ENCODE data around the gene HNRNPH2.

HNRNPH2 gene, protein sequence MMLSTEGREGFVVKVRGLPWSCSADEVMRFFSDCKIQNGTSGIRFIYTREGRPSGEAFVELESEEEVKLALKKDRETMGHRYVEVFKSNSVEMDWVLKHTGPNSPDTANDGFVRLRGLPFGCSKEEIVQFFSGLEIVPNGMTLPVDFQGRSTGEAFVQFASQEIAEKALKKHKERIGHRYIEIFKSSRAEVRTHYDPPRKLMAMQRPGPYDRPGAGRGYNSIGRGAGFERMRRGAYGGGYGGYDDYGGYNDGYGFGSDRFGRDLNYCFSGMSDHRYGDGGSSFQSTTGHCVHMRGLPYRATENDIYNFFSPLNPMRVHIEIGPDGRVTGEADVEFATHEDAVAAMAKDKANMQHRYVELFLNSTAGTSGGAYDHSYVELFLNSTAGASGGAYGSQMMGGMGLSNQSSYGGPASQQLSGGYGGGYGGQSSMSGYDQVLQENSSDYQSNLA

DNA sequence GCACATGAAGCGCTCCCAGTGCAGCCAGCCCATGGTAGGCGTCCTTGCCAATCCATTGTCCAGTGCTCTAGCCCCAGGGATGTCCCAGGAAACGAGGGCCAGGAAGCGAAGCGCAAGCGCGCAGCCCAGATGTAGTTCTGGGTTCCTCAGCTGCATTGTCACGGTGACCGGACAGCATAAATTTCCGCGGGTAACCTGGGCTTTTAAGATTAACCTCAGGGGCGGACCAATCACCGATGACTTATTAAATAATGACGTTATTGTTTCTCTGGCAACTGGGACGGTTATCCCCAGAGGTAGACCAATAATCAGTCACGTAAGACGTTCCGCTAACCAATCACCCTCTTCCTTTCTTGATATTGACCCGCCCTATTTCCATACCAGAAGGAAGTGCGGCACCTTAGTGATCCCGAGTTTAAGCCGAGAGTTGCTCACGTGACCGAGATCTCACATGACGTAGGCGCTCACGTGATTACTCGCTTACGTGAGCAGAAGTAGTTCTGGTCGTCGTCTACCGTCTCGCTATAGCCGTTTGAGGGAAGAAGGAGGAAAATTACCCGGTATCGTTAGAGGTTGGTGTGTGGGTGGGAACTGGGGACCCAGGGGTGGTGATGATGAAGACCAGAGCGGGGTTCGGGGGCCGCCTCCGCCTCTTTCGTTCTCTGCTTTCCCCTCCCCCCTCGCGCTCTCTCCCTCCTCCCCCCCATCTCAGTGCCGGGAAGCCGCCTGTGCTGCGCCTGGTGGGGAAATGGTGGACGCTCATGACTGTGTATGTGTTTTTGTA lies at the start of gene HNRNPH2, which contains the start of gene GLA:
TSS of gene HNRNPH2 (plus strand) at position 475 of the 784 bp plus-strand sequence. CDS start 3,767 bp downstream, outside the sequence.
TSS of gene GLA (minus strand) at position 178 of the 784 bp plus-strand sequence. CDS start at position 156, 22 bp downstream.
- DNase-seq (ENCODE audit: low spot score) = peak; percentile 97

GRCh38 chrX:101359966-101360365 lies 48.1 kb upstream of the HNRNPH2 start:
- DNase-seq (ENCODE audit: low spot score) = no peak

DNA sequence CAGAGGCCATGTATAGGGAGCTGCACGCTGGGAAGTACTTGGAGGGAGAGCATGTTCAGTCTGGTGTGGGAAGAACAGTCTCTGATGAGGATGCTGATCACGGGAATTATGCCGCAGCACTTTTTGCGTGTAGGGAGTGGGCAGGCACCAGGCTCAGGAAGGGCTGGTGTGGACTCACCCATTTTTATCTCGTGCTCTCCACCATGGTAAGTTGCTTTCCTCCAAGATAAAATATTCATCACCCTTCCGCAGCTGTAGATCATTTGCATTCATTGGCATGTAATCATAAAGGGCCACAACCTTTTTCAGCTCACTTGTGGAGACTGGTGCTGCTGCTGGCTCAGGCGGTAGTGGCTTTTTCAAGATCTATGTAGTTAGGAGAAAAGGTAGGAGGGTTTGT lies 47.6 kb upstream of the HNRNPH2 start:
- peak; percentile 81 for DNase-seq (ENCODE audit: low spot score)

DNA sequence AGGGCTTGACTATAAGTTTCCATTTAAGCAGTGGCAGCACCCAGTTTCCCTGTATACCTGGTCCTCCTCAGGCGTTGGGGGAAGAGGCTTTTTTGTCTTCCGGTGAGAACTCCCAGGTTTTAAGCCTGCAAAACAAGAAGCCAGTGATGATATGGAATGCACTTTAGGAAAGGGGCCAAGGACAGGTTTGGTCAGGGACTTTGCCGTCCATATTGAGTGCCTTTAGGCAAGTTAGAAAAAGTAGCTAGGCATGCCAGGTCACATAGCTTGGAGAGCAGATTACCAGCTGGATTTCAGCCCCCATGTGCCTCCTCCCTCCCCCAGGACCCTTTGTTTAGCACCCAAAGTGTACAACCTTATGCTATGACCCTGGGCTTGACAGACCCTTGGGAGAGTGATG lies 45.9 kb upstream of the HNRNPH2 start:
- DNase-seq (ENCODE audit: low spot score) = no peak

DNA sequence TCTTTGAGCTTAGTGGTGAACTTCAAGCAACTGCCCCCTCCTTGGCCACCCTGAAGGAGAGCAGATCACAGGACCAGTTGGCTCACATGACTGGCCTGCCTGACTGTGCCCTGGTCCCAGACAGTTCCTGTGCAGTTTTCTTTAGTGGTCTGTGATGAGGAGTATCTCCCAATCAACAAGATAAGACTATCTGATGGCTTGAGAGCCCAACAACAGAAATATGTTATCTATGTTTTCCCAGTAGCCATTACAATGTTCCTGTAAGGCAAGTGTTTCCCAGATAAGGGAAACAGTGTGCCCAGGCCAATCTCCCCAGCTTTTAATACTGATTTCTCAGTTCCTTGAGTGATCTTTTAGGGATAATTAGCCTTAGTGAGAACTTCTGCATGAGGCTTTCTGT lies 45.3 kb upstream of the HNRNPH2 start:
- no peak for DNase-seq (ENCODE audit: low spot score)

DNA sequence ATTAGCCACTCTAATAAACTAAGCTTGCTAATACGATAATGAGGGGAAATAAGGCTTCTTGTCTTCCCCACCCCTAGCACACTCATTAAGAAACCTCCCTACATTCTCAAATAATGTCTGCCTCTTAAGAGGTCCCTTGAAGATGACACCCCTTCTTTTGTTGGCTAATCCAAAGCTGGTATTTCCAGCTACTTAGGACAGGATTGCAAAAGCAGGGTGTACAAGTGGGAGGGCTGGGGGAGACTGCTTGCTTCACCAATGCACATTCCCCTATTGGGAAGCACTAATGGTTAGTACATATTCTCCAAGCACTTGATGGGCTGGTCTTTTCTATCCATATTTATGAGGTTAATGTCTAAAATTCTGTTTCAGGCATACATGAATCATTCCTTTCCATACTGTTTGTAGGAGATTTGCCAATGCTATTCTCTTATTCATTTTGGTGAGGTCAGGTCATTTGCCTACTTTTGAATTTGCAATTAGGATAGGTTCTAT lies 42.7 kb upstream of the HNRNPH2 start:
- no peak for DNase-seq (ENCODE audit: low spot score)

DNA sequence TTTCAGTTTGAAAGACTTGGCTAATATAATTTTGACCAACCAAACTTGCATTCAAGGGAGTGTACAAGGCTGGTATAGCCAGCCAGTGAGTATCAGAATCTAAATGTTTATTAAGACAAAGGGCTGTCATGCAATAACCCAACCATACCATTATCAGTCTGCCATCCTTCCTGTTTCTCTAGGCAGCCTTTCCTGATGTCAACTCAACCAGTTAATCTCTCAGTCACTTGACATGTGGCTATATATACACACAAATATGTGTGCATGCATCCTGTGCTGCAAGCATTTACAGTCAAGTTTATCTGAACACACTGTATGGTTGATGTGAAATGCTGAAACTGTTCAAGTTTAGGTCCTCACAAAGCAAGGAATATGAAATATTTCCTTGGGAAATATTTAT lies 39.2 kb upstream of the HNRNPH2 start:
- no peak for DNase-seq (ENCODE audit: low spot score)

DNA sequence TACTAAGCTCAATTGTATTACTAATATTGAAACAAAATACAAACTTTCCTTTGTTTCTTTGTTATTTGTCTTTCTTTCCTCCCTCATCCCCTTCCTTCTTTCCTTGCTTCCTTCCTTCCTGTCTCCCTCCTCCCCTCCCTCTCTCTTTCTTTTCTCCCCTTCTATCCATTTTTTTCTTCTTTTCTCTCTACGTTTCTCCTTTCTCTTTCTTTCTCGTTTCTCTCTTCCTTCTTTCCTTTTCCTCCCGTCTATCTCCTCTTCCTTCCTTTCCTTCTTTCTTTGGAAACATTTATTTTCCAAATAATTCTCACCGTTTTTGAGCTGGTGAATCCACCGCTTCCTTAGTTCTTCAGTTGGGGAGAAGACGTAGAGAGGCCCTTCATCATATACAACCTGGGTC lies 38.3 kb upstream of the HNRNPH2 start:
- no peak for DNase-seq (ENCODE audit: low spot score)

GRCh38 chrX:101370888-101371504 lies 37.0 kb upstream of the HNRNPH2 start:
- DNase-seq (ENCODE audit: low spot score) = no peak

DNA sequence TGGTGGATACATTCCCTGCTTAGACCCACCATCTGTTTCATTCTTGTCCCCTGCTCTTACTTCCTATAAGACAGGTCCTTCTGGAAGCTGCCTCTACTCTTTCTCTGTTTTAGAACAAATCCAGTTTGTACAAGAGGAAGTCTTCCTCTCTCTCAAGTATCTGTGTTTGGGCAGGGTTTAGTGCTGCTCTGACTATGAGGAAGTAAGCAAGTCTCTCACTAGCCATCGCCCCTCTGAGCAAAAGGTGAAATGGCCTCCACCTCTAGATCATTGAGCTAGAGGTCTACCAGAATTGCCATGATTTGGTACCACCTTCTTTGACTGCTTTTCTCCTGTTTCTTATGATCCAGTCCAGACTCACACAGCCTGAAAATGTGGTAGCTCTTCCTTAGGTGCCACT lies 30.5 kb upstream of the HNRNPH2 start:
- DNase-seq (ENCODE audit: low spot score) = no peak

- DNase-seq (ENCODE audit: low spot score) = no peak
These were observed 24.3 kb upstream of the HNRNPH2 start for GRCh38 chrX:101383679-101384205.

DNA sequence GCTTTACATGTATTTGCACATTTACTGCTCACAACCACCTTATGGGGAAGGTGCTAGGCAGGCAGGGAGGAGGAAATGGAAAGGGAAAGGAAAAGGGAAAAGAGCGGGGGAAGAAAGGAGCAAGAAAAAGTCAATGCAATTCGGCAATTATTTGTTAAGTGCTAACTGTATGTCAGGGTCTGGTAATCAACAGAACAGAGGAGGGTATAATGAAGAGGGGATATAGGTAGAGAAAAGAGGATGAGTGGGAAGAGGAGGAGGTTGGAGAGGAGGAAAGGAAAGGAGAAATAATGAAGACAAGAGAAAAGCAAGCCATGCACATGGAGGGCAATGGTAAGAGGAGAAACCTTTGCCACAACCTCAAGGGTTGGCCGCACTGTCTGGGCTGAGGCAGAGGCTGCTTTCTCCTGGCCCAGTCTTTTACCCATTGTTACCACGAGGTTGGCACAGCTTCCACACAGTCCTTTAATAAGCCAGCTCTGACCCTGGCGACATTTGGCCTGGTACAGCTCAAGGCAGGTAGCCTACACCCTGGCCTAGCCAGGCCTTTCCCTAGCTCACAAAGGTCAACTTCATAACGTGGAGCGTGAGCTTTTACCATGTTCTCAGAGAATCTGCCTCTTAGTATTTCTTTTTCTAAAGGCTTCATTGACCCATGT lies 22.9 kb upstream of the HNRNPH2 start:
- no peak for DNase-seq (ENCODE audit: low spot score)

DNA sequence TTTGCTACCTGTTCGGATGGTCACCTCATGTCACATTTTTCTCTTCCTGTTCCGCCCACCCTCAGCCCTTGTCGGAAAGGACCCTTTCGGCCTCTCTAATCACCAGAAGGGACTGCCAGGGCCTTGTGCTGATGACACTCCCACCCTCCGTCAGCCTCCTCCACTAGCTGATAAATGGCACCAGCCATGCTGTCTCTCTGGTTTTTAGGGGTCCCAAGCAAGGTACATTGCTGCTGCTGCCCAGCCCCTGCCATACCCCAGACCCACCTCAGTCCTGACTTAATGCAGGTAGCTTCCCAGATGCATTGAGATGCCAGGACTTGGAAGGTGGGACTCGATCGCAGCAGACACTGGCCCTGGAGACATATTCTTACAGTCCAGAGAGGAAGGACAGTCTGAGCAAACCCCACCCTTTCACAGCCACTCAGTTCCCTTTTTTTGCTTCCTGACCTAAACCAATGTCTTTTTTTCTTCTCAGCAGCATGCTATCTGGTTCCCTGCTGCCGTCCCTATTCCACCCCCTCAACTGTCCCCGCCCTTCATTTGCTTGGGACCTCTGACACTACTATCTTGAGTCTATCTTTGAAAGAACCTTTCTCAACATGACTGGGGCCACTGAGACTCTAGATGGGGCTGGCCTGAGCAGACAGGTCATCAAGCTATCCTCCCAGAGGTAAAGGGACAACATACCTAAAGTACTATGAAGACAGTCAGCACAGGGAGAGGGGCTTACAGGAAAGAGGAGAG lies 22.1 kb upstream of the HNRNPH2 start, which contains the start of gene BTK:
TSS of gene BTK (minus strand) at position 397 of the 747 bp plus-strand sequence. CDS start 10,907 bp downstream, outside the sequence.
- DNase-seq (ENCODE audit: low spot score) = peak; percentile 60

GRCh38 chrX:101386542-101386885 lies 21.5 kb upstream of the HNRNPH2 start:
- DNase-seq (ENCODE audit: low spot score) = no peak

DNA sequence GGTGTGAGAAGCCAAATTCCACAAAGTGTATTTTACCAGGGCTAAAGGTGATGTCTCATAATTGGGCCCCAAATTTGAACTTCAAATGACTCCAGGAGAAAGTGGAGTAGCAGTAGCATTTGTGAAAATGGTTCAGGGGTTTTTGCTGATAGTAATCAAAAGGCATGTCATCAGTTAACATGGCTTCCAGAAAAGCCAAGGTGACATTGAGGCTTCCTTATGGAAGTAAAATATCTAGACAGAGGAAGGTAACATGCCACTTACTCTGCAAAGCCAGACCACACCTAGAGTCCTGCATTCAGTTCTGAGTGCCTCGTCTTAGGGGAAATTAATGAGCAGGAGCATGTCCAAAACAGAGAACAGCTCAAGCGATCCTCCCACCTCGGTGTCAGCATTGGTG lies 19.4 kb upstream of the HNRNPH2 start:
- peak; percentile 15 for DNase-seq (ENCODE audit: low spot score)

DNA sequence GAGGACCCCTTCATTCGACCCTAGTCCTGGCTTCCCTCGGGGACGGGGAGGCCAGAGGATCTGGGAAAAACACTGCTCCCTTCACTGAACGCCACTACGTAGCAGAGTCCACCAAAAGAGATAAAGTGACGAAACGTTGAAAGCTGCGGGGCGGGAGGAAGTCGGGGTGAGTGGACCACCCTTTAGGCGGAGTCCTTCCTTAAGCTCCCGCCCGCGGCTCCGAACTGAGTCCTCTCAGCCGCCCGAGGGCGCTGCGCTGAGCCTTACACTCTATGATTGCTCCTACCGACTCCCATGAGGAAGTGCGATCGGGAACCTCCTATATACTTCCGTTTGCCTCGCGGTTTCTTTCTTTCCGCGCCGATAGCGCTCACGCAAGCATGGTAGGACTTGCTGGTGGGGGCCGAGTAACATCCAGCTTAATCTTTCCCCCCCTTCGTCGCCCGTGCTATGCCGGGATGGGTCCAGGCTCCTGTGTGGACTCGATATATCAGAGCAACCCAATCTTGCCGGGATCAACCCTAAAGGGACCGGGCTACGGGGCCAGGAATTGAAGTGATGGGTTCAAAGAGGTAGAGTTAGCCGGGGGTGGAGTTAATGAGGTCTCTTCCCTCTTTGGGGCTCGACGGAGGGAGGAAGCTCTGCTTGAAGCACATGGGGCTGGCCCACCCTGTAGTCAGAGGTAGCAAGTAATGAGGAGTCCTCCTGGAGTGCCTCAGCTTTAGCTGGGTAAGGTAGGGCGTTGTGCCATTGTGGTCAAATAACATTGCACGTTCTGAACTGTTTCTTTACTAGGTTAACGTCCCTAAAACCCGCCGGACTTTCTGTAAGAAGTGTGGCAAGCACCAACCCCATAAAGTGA lies 17.1 kb upstream of the HNRNPH2 start, which contains the start of gene RPL36A:
TSS of gene RPL36A (plus strand) at position 348 of the 862 bp plus-strand sequence. CDS start at position 381, 33 bp downstream.
- DNase-seq (ENCODE audit: low spot score) = peak; percentile 91

DNA sequence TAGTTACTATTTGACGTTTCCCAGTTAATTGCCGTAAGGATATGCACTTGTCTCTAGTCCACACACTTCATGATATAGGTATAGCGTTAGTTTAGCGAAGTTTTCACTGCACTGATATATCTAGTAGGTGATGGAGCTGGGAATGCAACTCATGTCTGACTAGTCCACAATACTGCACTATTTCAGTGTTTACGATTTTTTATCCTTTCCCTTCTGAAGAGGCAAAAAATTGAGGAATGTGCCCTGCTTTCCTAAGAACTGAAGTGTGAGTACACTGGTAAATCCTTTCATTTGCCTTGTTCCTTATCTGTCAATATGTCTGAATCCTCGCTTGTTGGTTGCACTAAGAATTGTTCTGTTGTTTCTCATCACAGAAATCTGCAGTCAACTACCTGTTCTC lies 16.2 kb upstream of the HNRNPH2 start:
- peak; percentile 12 for DNase-seq (ENCODE audit: low spot score)

DNA sequence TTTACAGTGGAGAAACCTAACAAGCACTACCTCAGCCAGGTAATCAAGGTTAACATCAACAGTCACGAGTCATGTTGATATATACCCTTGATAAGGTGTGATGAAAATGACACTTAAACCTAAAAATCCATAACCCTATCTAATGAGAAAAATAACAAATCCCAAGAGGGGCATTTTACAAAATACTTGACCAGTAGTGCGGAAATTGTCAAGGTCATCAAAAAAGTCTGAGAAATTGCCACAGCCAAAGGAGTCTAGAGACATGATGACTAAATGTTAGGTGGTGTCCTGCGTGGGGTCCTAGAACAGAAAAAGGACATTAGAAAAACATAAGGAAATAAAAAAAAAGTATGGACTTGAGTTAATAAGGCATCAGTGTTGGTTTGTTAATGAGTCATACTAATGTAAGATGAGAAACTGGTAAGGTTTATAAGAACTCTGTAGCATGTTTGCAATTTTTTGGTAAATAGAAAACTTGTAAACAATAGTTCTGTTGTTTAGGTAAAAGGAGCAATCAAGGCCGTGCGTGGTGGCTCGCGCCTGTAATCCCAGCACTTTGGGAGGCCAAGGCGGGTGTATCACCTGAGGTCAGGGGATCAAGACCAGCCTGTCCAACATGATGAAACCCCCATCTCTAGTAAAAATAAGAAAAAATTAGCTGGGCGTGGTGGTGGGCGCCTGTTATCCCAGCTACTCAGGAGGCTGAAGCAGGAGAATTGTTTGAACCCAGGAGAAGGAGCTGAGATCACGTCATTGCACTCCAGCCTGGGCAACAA lies 14.3 kb upstream of the HNRNPH2 start:
- no peak for DNase-seq (ENCODE audit: low spot score)

- no peak for DNase-seq (ENCODE audit: low spot score)
These were observed 13.7 kb upstream of the HNRNPH2 start for GRCh38 chrX:101394372-101394771.

All from hematopoietic multipotent progenitor cell treated with erythropoietin and hydrocortisone succinate and interleukin-3 and kit ligand, for 17 days (in vitro differentiated cells).